IPS-11a (cell line): ENCODE results near the gene PAPPA2.

Source experiments
- H3K4me3 ChIP-seq: one replicate; pipeline ENCODE4 v1.5.1; 2013; ENCODE audit warnings: low read depth, low read length, control low read depth

The PAPPA2 gene

DNA sequence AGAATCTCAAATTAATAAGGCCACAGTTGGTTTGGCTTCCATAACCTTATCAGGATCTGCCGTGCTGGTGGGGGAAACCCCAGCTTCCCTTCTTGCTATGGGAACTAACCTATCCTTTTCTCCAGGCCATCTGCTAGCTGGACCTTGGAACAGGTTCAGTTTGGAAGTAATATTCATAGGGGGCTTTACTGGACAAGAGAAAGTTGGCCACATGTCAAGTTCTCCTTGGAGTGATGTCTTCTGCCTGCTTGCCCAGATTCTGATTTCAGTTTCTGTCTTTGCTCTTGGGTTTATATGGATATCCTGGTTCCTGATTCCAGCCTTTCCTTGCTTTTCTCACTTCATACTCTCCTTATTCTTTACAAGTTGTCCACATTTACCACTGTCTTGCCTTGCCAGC, 421.9 kb downstream of the PAPPA2 start:
- H3K4me3 ChIP-seq: no peak overlapping the region

DNA sequence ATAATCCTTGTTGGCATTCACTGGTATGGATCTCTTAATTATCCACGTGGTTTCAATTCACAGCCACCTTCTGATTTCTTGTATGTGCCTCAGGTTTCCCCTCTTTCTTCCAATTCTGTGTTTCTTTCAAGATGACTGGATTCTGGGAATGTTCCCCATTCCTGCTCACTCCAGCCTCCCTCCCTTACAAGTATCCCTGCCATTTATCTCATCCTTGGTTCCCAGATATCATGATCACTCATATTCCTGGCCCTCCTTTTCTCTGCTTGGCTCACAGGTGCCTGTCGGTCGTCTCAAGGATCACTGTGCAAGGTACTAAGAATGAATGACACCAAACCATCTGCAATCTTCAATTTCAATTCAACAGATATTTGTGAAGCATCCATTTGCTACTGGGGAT, 422.4 kb downstream of the PAPPA2 start:
- H3K4me3 ChIP-seq: no peak overlapping the region

DNA sequence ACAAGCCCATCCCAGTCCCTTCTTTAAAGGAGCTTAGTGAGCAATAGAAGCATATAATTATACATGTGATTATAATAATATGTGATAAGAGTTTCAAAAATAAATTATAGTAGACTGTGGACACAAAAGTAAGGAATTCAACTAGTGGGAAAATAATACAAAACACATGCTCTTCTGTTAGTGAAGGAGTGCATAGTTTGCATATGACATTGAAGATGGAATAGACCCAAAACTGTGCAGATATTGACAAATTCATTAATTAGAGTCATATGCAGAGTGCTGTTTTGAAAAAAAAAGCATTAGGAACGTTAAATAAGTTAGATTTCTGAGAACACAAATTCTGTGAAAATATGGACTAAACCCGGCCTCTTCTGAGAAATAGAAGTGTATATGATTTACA, 422.8 kb downstream of the PAPPA2 start:
- H3K4me3 ChIP-seq: no peak overlapping the region

DNA sequence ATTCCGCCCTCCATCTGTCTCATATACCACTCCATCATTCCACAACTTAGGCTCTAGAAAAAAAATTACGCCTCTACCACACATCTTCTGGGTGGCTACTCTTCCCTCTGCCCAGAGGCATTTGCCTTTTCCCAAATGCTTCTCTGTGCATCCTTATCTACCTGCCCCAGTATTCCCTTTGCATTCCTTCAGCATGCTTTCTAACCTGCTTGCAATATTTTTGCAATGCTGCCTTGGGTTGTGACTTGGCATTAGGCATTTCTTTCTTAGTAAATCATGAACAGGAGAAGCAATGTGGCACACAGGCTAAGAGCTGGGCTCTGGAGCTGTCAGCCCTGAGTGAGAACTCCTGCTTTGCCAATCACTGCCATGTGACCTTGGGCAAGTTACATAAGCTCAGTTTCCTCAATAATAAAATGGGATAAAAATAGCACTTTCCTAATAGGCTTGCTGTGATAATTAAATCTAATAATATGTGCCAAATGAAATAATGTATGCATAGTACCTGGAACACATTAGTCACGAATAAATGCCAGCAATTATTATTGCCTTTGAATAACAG, 425.6 kb downstream of the PAPPA2 start:
- H3K4me3 ChIP-seq: no peak overlapping the region

DNA sequence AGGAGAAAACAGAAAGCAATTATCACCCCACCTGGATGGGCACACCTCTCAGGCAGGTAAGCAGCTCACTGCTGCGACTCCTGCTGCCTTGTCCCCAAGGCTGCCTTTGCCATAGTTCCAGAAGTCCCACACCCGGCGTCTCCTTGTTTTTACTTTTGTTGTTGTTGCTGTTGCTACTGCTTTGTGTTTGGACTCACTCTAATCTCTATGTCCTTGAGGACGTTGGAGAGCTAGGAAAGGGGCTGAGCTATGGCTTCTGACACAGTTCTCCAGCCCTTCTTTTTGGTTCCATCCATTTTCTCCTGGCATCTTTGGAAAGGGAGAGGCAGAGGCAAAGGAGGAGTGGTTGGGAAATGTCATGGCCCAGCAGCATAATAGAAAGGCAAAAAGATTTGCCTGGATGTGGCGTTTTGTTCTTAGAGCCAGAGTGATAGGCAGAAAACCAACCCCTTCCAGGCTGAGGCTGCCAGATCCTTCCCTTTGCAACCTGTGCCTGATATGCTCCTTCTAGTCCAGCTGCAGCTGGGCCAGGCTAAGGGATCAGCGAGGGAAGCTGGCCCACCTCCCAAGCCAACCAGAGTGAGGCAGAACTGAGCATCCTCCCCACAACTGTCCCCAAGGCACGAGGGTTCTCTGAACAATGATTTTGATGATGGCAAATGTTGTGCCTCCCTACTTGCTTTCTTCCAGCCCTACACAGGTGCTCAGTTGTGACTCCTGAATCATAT, 430.8 kb downstream of the PAPPA2 start:
- H3K4me3 ChIP-seq: no peak overlapping the region

DNA sequence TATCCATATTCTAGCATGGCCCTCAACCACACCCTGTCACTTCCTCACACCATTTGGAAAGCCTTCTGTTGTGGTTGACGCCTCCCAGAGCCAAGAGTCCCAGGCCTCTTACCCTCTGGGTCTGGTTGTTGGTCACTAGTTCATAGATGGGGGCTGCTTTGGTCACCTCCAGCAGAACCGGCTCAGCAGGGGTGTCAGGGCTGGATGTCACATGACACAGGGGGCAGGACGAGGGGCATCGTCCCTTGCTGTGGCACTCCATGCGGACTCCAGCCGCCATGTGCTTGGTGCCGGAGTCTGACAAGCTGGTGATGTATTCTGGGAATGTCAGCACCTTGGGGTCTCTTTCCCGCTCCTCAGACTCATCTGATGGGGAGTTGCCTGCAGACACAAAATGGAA, 431.5 kb downstream of the PAPPA2 start:
- H3K4me3 ChIP-seq: no peak overlapping the region
